Heart left ventricle (tissue), 13 donors: Measurements from ENCODE around the gene VMP1.

Source experiments
- POLR2A ChIP-seq, 2 donors: fragments of 450-650 bp; IDR thresholded peaks; one replicate each; pipeline ENCODE4 v1.6.1; 2017; ENCODE audit warnings: antibody characterized with exemption in 2 of 2, mild to moderate bottlenecking in 2 of 2, moderate library complexity in 2 of 2
- TF ChIP-seq, protein P1 (sequence below), 12 donors: fragments of 200-600 bp; sonication (generic) in 4 of 12; IDR thresholded peaks; one replicate each; pipeline versions ENCODE4 v1.5.0 to v1.8.0; 2018 to 2022; ENCODE audit warnings: antibody characterized with exemption in 12 of 12, mild to moderate bottlenecking in 5 of 12
- donor health status: ischemic (EF 13 %, LVEDD 7.1; RV severe dilation, severe dysfunction).
- donor health status: DM: no; HTN: yes; CAD: no.
- donor health status: DM: no; HTN: no; CAD: no.
- donor health status: ischemic (EF 25% LVEDD 6.9; RV normal size, moderate dysfunction).
- donor health status: ischemic (EF 25% LVEDD 5.7; RV mildly dilated, moderate dysfunction).
- donor health status: ischemic (EF 35%, LVEDD 5.7; RV mildly dilated, moderate dysfunction).
- donor health status: nonischemic (EF 11% LVEDD 7.7; RV severe dilation, severe dysfunction).
- donor health status: DM: yes; HTN: yes; CAD: no.
- donor health status: PGD.
- donor health status: ischemic (EF 29% LVEDD 5.4; RV normal size, mild dysfunction).
- donor health status: nonischemic (EF 23%, LVEDD 6.1; RV moderate dilation, normal function).

GRCh38 chr17:59683283-59683682 is 24.2 kb upstream of the VMP1 start:
- TF ChIP-seq, protein P1, sequence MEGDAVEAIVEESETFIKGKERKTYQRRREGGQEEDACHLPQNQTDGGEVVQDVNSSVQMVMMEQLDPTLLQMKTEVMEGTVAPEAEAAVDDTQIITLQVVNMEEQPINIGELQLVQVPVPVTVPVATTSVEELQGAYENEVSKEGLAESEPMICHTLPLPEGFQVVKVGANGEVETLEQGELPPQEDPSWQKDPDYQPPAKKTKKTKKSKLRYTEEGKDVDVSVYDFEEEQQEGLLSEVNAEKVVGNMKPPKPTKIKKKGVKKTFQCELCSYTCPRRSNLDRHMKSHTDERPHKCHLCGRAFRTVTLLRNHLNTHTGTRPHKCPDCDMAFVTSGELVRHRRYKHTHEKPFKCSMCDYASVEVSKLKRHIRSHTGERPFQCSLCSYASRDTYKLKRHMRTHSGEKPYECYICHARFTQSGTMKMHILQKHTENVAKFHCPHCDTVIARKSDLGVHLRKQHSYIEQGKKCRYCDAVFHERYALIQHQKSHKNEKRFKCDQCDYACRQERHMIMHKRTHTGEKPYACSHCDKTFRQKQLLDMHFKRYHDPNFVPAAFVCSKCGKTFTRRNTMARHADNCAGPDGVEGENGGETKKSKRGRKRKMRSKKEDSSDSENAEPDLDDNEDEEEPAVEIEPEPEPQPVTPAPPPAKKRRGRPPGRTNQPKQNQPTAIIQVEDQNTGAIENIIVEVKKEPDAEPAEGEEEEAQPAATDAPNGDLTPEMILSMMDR (IDR thresholded peaks at IDR 0.05): no peak
- TF ChIP-seq POLR2A (IDR thresholded peaks at IDR 0.05): no peak
